Activated T-cell treated with anti-CD3 and anti-CD28 coated beads, Interleukin-2, amount 50 U/mL, for 24 hours (primary cell): ENCODE results near the gene CHST11.

ENCODE experiments used
- DNase-seq: peaks from one replicate; pipeline ENCODE4 v3.0.0-alpha.2; 2020
- H3K27ac Mint-ChIP-seq: 2 replicates; pipeline ENCODE4 v1.8.0; 2020; ENCODE audit warnings: mild to moderate bottlenecking, mixed read lengths
- H3K27me3 Mint-ChIP-seq: 2 replicates; pipeline ENCODE4 v1.8.0; 2020; ENCODE audit warnings: mixed read lengths
- H3K36me3 Mint-ChIP-seq: 2 replicates; pipeline ENCODE4 v1.8.0; 2020; ENCODE audit warnings: low read depth, mixed read lengths
- H3K4me1 Mint-ChIP-seq: 2 replicates; pipeline ENCODE4 v1.8.0; 2020; ENCODE audit warnings: low read depth, mixed read lengths
- H3K4me3 Mint-ChIP-seq: 2 replicates; pipeline ENCODE4 v1.8.0; 2020; ENCODE audit warnings: mild to moderate bottlenecking, moderate library complexity, mixed read lengths
- H3K9me3 Mint-ChIP-seq: 2 replicates; pipeline ENCODE4 v1.8.0; 2020; ENCODE audit warnings: mixed read lengths

The CHST11 gene

GRCh38 chr12:104579718-104580495 lies 123.2 kb downstream of the CHST11 start:
- peaks cover 91% of the 10 kb centered on the region for H3K4me1 Mint-ChIP-seq
- H3K9me3 Mint-ChIP-seq, result no peaks in the 10 kb centered on the region
- H3K27ac Mint-ChIP-seq, result no peak overlapping the region
- H3K36me3 Mint-ChIP-seq, result peaks cover 2% of the 10 kb centered on the region
- no peak overlapping the region for H3K4me3 Mint-ChIP-seq
- H3K27me3 Mint-ChIP-seq, result no peaks in the 10 kb centered on the region
- no peak for DNase-seq

DNA sequence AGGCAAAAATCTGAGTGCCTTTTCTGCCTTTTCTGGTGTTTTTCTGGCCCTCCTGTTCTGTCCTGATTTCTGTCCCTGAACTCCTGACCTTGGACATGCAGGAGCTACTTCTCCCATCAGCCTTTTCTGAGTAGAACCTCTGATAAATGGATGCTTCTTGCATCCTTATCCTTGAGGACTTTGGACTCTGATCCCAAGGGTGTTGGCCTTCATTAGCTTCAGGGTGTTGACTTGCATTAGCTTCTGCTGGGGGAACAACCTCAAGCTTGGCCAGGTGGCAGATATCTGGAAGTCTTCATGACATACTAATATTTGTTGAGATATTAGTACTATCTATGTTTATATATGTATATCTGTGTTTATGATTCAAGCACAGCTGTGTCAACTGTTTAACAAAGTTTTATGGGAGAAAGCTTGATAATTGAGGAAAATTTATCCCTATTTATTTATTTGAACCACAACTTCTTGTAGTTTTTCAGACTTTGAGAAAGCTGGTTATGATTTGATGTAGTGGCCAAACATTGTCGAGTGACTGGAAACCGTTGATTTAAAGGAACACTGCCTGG lies 124.3 kb downstream of the CHST11 start:
- DNase-seq, result no peak
- no peak overlapping the region for H3K4me3 Mint-ChIP-seq
- peaks cover 83% of the 10 kb centered on the region for H3K4me1 Mint-ChIP-seq
- no peak overlapping the region for H3K27ac Mint-ChIP-seq
- peaks cover 3% of the 10 kb centered on the region for H3K36me3 Mint-ChIP-seq
- H3K27me3 Mint-ChIP-seq, result no peaks in the 10 kb centered on the region
- no peaks in the 10 kb centered on the region for H3K9me3 Mint-ChIP-seq

GRCh38 chr12:104582739-104583138 lies 126.0 kb downstream of the CHST11 start:
- DNase-seq, result no peak
- Mint-ChIP-seq H3K27me3 (no peaks in the 10 kb centered on the region), H3K36me3 (peaks cover 2% of the 10 kb centered on the region), H3K9me3 (no peaks in the 10 kb centered on the region), H3K27ac (no peak overlapping the region), H3K4me1 (peaks cover 74% of the 10 kb centered on the region), H3K4me3 (no peak overlapping the region)

- no peak overlapping the region for H3K4me3 Mint-ChIP-seq
- H3K27ac Mint-ChIP-seq, result no peak overlapping the region
Measured at GRCh38 chr12:104583301-104583700, 126.6 kb downstream of the CHST11 start.

GRCh38 chr12:104585448-104586055 lies 128.8 kb downstream of the CHST11 start:
- peaks cover 56% of the 10 kb centered on the region for H3K4me1 Mint-ChIP-seq
- H3K9me3 Mint-ChIP-seq, result no peaks in the 10 kb centered on the region
- H3K36me3 Mint-ChIP-seq, result peaks cover 9% of the 10 kb centered on the region
- no peak for DNase-seq
- no peak overlapping the region for H3K27ac Mint-ChIP-seq
- H3K27me3 Mint-ChIP-seq, result no peaks in the 10 kb centered on the region
- no peak overlapping the region for H3K4me3 Mint-ChIP-seq

More at GRCh38 chr12:104583301-104583700, 126.6 kb downstream of the CHST11 start:
- Mint-ChIP-seq H3K4me1 (peaks cover 72% of the 10 kb centered on the region), H3K27me3 (no peaks in the 10 kb centered on the region), H3K36me3 (peaks cover 2% of the 10 kb centered on the region), H3K9me3 (no peaks in the 10 kb centered on the region)
- DNase-seq, result no peak

DNA sequence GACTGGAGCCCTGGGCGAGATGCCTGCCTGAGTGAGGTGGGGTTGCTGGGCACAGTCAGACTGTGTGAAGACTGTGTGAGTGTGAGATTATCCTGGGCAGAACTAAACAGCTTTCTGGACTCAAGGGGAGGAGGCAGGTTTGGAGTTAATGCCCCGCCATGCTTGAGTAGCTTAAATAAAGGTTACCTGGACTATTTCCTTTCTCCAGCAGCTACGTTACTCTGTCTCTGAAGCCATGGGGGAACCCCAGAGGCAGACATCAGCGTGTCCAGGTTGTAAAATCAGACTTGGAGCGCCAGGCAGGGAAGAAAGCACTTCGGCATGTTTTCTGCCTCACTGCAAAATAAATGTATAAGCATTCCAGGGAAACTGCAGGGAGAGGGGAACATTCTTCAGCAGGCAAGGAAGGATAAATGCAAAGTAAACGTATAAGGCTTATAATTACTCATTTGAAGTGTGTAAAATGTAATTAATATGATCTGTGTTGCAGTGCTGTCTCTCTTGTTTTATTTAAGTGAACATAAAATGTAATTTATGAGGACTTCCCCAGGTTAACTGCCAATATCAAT lies 129.7 kb downstream of the CHST11 start:
- Mint-ChIP-seq H3K36me3 (peaks cover 9% of the 10 kb centered on the region), H3K27ac (no peak overlapping the region), H3K9me3 (no peaks in the 10 kb centered on the region), H3K4me3 (no peak overlapping the region), H3K27me3 (no peaks in the 10 kb centered on the region), H3K4me1 (peaks cover 55% of the 10 kb centered on the region)
- peak; percentile 8 for DNase-seq

DNA sequence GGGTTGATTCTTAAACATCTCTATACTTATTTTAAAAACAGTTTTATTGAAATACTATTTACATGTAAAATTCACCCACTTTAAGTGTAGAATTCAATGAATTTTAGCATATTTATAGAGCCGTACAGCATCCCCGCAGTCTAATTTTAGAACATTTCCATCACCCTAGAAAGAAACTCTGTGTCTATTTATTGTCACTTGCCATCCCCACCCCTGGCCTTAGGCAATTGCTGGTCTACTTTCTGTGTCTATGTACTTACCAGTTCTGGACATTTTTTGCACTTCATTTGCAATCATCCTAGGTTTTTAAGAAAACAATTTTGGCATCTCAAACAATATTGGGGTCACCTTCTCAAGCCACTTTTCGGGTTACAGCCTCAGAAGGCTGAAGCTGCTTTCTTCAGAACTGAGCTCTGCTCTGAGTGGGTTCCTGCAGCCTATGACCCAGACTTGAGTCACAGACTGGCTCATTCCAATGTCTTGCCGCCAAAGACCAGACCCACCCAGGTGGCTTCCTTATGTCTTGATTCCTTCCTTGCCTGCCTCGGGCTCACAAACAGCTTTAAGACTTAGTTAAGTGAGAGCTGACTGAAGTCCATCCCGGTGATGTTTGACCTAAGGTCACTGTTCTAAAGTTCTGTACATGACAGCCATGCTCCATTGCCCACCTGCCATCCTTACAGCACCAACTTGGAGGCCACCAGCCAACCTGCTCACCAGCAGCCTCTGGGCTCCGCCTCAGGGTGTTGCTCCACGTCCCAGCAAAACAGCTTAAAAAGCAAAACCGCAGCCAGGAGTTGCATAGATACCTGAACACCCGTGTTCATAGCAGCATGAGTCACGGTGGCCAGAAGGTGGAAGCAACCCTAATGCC lies 131.5 kb downstream of the CHST11 start:
- Mint-ChIP-seq H3K27ac (peak overlapping the region; percentile 16), H3K27me3 (no peaks in the 10 kb centered on the region), H3K9me3 (no peaks in the 10 kb centered on the region), H3K4me3 (no peak overlapping the region), H3K36me3 (peaks cover 9% of the 10 kb centered on the region), H3K4me1 (peaks cover 47% of the 10 kb centered on the region)
- peak; percentile 14 for DNase-seq

DNA sequence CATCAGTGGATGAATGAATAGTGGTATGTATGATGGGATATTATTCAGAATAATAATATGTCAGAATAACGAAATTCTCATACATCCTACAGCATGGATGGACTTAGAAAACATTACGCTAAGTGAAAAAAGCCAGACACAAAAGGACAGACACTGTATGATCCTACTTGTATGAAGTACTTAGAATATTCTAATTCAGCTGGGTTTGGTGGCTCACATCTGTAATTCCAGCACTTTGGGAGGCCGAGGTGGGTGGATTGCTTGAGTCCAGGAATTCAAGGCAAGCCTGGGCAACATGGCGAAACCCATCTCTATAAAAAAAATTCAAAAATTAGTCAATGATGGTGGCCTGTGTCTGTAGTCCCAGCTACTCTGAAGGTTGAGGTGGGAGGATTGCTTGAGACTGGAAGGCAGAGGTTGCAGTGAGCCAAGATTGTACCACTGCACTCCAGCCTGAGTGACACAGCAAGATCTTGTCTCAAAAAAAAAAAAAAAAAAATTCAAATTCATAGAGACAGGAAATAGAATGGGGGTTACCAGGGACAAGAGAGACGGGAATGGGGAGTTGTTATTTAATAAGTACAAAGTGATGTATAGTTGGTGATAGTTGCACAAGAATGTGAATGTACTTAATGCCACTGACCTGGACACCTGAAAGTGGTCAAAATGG lies 132.3 kb downstream of the CHST11 start:
- peaks cover 11% of the 10 kb centered on the region for H3K36me3 Mint-ChIP-seq
- no peaks in the 10 kb centered on the region for H3K9me3 Mint-ChIP-seq
- no peak overlapping the region for H3K4me3 Mint-ChIP-seq
- H3K27ac Mint-ChIP-seq, result no peak overlapping the region
- no peak for DNase-seq
- peaks cover 47% of the 10 kb centered on the region for H3K4me1 Mint-ChIP-seq
- no peaks in the 10 kb centered on the region for H3K27me3 Mint-ChIP-seq

GRCh38 chr12:104590022-104590421 lies 133.3 kb downstream of the CHST11 start:
- Mint-ChIP-seq H3K4me3 (no peak overlapping the region), H3K36me3 (peaks cover 11% of the 10 kb centered on the region), H3K27ac (no peak overlapping the region), H3K27me3 (no peaks in the 10 kb centered on the region), H3K9me3 (no peaks in the 10 kb centered on the region), H3K4me1 (peaks cover 48% of the 10 kb centered on the region)
- peak; percentile 13 for DNase-seq

- H3K4me1 Mint-ChIP-seq, result peaks cover 58% of the 10 kb centered on the region
- DNase-seq, result peak; percentile 2
- no peaks in the 10 kb centered on the region for H3K9me3 Mint-ChIP-seq
- no peaks in the 10 kb centered on the region for H3K27me3 Mint-ChIP-seq
- peak overlapping the region; percentile 23 for H3K27ac Mint-ChIP-seq
- H3K36me3 Mint-ChIP-seq, result peaks cover 9% of the 10 kb centered on the region
- H3K4me3 Mint-ChIP-seq, result no peak overlapping the region
Measured at GRCh38 chr12:104591257-104591885, 134.6 kb downstream of the CHST11 start.

GRCh38 chr12:104593482-104593881 lies 136.7 kb downstream of the CHST11 start:
- DNase-seq, result no peak
- Mint-ChIP-seq H3K27me3 (no peaks in the 10 kb centered on the region), H3K27ac (no peak overlapping the region), H3K9me3 (no peaks in the 10 kb centered on the region), H3K4me1 (peaks cover 55% of the 10 kb centered on the region), H3K4me3 (no peak overlapping the region), H3K36me3 (peaks cover 8% of the 10 kb centered on the region)

- H3K27ac Mint-ChIP-seq, result peak overlapping the region; percentile 5
- DNase-seq, result peak; percentile 9
- peaks cover 56% of the 10 kb centered on the region for H3K4me1 Mint-ChIP-seq
- H3K9me3 Mint-ChIP-seq, result no peaks in the 10 kb centered on the region
- no peaks in the 10 kb centered on the region for H3K27me3 Mint-ChIP-seq
- peaks cover 4% of the 10 kb centered on the region for H3K36me3 Mint-ChIP-seq
- H3K4me3 Mint-ChIP-seq, result no peak overlapping the region
Measured at GRCh38 chr12:104596134-104596799, 139.5 kb downstream of the CHST11 start.
